GM21723 (cell line): ENCODE results near the gene DCTN4.
"Not testable (repeated sequence)": the region's sequence is repeated elsewhere in the genome, so short reads cannot be mapped to it uniquely, and the experiment has no call there.

Experiments
- ATAC-seq: cut with Tn5 transposase; IDR thresholded peaks from one replicate; pipeline ENCODE4 v1.9.1; 2021; ENCODE audit warnings: mild to moderate bottlenecking, moderate library complexity; ENCODE audit not compliant: unreplicated experiment

DCTN4 gene

DNA sequence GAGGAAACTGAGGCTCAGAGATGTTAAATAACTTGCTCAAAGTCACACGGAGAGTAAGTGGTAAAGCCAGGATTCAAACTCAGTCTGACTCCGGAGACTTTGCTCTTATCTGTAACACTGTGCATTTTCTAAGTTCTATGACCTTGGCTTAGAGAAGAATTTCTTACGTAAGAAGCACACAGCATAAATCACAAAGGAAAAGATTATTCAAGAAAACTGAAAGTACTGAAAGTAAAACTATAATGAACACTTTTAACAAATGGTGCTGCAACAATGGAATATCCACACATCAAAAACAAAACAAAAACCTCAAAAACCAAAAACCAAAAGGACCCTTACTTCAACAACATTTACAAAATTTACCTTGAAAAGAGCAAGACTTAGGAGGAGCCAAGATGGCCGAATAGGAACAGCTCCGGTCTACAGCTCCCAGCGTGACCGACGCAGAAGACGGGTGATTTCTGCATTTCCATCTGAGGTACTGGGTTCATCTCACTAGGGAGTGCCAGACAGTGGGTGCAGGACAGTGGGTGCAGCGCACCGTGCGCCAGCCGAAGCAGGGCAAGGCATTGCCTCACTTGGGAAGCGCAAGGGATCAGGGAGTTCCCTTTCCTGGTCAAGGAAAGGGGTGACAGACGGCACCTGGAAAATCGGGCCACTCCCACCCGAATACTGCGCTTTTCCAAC is 16.2 kb downstream of the DCTN4 start:
- ATAC-seq = not testable (repeated sequence)

- ATAC-seq = no peak
Observed at GRCh38 chr5:150740992-150741391, 17.8 kb downstream of the DCTN4 start.

- no peak for ATAC-seq
Observed at GRCh38 chr5:150738862-150739261, 20.0 kb downstream of the DCTN4 start.

GRCh38 chr5:150734579-150735384 is 24.0 kb downstream of the DCTN4 start:
- ATAC-seq = no peak

DNA sequence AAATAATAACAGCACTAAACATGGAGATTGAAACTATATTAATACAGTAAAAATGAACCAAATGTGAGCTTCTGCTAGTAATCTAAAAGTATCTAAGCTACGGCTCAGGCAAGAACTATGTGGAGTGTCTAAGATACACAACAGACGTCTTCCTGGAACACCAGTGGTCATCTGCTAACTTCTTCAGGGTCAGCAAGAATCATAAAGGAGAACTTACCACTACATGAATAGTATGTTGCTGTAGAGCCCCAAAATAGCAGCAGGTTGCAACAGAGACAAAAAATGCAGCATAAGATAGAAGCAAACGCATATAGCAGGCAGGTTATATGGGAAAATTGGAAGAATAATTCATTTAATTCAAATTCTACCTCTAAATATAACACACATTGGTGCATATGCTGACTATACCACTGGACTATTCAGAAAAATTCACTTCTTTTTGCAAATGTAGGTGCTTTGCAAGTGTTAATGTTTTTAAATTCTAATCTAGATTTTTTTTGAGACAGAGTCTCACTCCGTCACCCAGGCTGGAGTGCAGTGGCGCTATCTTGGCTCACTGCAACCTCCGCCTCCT is 27.1 kb downstream of the DCTN4 start:
- no peak for ATAC-seq

DNA sequence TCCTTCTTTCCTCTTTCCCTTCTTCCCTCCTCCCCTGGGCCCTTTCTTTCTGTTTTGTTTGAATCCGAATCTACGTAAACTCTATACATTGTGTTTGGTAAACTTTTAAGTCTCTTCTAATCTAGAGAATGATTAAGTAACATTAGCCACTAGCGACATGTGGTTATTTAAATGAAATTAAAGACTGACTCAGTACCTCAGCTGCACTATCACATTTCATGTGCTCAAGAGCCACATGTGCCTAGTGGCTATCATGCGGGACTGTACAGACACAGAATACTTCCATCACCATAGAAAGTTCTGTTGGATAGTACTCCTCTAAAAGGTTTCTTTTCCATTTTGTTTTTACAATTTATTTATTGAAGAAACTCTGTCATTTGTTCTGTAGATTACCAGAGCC is 29.0 kb downstream of the DCTN4 start:
- no peak for ATAC-seq

DNA sequence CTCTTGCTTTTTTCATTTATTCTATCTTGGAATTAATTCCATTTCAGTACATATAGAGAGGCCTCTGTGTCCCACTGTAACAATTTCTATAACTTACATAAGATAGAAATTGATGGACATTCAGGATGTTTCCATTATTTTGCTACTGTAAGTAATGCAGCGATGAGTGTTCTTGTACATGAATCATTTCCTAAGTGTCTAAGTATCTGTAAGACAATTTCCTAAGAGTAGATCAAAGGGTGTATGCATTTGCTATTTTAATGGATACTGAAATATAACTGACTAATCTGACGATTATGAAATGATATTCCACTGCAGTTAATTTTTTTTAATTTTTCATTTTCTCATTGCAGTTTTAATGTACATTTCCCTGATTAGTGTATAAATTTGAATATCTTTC is 35.0 kb downstream of the DCTN4 start:
- ATAC-seq = no peak

- ATAC-seq = no peak
Observed at GRCh38 chr5:150710165-150710564, 48.7 kb downstream of the DCTN4 start.

GRCh38 chr5:150706776-150707390 is 51.9 kb downstream of the DCTN4 start:
- ATAC-seq = no peak

- ATAC-seq = no peak
Observed at GRCh38 chr5:150703762-150704161, 55.1 kb downstream of the DCTN4 start.

DNA sequence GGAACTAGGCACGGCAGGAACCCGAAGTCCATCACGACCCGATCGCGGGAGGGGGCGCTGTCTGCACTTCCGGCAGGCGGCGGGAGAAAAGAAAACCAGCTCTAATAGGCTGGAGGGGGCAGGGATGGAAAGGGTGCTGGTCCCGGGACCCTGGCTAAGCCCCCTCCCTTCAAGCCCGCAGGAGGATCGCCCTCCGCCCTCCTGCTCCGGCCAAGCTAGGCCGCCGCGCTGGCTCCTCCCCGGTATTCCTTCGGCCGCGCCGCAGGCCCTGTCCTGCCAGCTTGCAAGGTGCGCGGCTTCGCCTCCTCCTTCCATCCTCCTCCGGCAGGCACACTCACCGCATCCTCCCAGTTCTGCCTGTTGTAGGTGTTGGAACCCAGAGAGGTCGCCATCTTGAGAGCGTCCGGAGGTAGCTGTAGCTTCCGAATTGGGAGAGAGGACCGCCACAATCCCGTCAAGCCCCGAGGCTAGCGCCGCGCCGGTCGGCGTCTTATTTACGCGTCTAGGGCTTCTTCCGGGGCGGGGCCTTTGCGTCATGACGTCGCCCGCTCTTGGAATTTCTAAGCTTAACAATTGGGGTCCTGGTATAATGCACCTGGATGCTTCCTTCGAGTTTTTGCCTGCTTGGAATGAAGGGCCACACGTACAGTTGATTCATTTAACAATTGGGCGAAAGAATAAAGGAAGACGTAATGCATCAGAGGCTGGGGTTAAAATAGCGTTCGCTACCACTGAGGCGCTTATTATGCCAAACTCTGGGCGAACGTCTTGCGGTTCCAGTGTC is 58.0 kb downstream of the DCTN4 start, which contains the start of gene RBM22:
Gene RBM22 (minus strand): TSS at position 469 of the 784 bp plus-strand sequence. CDS start 77 bp downstream, at position 392.
- peak; percentile 98 for ATAC-seq

- no peak for ATAC-seq
Observed at GRCh38 chr5:150700246-150700593, 58.6 kb downstream of the DCTN4 start.

- no peak for ATAC-seq
Observed at GRCh38 chr5:150694612-150695011, 64.2 kb downstream of the DCTN4 start.

- ATAC-seq = no peak
Observed at GRCh38 chr5:150692276-150692675, 66.5 kb downstream of the DCTN4 start.

DNA sequence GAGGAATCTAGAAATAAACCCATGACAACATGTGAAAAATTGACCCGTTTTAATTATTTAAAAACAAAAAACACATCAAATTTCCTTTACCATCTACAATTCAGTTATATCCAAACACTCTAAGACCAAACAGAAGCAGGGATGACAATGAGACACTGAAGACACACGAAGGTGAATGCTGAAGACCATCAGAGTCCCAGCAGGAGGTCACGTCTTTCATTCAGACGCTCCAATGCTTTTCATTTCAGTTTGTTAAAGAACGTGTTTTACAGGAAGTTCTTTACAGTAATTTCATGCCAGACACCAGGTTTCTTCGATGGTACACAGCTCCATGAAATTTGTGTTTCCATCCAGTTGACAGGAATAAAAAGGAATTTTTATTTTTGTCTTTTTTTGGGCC is 68.1 kb downstream of the DCTN4 start:
- no peak for ATAC-seq

- ATAC-seq = no peak
Observed at GRCh38 chr5:150689120-150689519, 69.7 kb downstream of the DCTN4 start.

DNA sequence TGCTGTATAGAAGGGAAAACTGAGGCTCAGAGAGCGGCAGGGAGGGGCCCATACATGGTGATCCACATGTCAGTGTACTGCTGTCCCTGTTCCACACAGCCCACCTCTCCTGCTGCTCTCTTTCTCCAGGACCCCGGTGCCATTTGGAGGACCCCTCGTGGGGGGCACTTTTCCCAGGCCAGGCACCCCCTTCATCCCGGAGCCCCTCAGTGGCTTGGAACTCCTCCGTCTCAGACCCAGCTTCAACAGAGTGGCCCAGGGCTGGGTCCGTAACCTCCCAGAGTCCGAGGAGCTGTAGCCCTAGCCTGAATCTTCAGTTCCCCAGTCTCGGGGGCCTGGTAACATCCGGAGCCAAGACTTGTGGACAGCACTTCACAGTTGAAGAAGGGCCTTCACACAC is 82.2 kb downstream of the DCTN4 start:
- no peak for ATAC-seq

- no peak for ATAC-seq
Observed at GRCh38 chr5:150675069-150675468, 83.7 kb downstream of the DCTN4 start.

DNA sequence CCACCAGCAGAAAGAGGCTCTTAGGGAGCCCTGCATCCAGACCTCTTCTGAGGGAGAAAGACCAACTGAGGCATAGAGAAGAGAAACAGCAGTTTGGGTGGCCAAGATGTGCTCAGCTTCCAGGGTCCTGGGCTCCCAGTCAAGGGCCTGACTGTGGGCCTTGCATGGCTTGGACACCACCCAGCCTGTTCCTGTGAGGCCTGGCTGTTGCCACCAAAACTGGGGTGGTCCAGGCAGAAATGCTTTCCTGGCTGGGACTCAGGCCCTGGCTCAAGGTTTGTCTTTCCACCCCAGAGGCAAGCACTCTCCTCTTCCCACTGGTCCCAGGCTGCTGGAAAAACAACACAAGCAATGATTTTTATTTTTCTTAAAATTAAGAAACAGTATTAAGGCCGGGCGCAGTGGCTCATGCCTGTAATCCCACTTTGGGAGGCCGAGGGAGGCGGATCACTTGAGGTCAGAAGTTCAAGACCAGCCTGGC is 84.4 kb downstream of the DCTN4 start:
- no peak for ATAC-seq

GRCh38 chr5:150672884-150673275 is 85.9 kb downstream of the DCTN4 start:
- no peak for ATAC-seq
